Measurements from ENCODE around the gene WDR91. TPM values are rescaled to one million over a fixed set of nuclear protein-coding genes. Genes with fewer than 3 reads are reported as not detected.
"Not testable (repeated sequence)": the region's sequence is repeated elsewhere in the genome, so short reads cannot be mapped to it uniquely, and the experiment has no call there.

WDR91 gene
- total and polyA plus RNA-seq, 2 donors (not counting 1 experiment from before 2014, with no cell fraction given), result 6.0 to 27.4 TPM

DNA sequence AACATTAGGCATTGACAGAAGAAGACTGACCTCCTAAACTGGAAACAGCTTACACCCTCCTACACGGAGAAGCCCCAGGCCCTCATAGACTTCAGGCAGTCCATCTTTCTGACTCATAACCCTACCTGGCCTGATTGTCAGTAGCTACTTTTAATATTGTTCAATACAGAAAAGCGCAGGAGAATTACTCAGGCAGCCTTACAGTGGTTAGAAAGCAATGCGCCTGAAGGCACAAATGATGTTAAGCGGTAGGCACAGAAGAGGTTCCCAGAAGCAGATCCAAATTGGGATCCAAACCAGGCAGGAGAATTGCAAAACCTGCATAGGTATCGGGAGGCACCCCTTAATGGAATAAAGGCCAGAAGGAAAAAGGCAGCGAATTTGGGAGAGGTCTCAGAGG is 35.4 kb downstream of the WDR91 start:
- Histone ChIP-seq H3K27ac (ENCODE audit: insufficient read depth, low read length) (no peak overlapping the region), H3K36me3 (ENCODE audit: control insufficient read depth, insufficient read depth, low read length) (no peaks in the 10 kb centered on the region), H2AFZ (ENCODE audit: low read length) (no peak overlapping the region), H3K27me3 (ENCODE audit: control insufficient read depth, insufficient read depth, low read length) (no peaks in the 10 kb centered on the region), H3K9me3 (ENCODE audit: control insufficient read depth, insufficient read depth, low read depth, low read length) (no peaks in the 10 kb centered on the region), H4K20me1 (ENCODE audit: control insufficient read depth, extremely low read depth, insufficient read depth, low read length) (no peaks in the 10 kb centered on the region), H3K4me1 (ENCODE audit: control insufficient read depth, extremely low read depth, insufficient read depth, low read length) (peaks cover 2% of the 10 kb centered on the region), H3K4me2 (ENCODE audit: extremely low read depth, insufficient read depth, low read length) (no peak overlapping the region), H3K4me3 (replicated peaks in 1 of 4; ENCODE audit: control extremely low read depth in 1 of 4, insufficient read depth in 1 of 4, low read depth in 3 of 4, low read length in 4 of 4) (no peak overlapping the region), H3K9ac (ENCODE audit: insufficient read depth, low read length) (no peak overlapping the region), H3K79me2 (ENCODE audit: control insufficient read depth, insufficient read depth, low read length) (no peaks in the 10 kb centered on the region)
- DNase-seq (ENCODE audit: low read depth in 2 of 2), result no peak
- no peak for TF ChIP-seq EZH2 (IDR thresholded peaks at IDR 0.05; ENCODE audit: low read length, missing control alignments)
- TF ChIP-seq, protein P1, sequence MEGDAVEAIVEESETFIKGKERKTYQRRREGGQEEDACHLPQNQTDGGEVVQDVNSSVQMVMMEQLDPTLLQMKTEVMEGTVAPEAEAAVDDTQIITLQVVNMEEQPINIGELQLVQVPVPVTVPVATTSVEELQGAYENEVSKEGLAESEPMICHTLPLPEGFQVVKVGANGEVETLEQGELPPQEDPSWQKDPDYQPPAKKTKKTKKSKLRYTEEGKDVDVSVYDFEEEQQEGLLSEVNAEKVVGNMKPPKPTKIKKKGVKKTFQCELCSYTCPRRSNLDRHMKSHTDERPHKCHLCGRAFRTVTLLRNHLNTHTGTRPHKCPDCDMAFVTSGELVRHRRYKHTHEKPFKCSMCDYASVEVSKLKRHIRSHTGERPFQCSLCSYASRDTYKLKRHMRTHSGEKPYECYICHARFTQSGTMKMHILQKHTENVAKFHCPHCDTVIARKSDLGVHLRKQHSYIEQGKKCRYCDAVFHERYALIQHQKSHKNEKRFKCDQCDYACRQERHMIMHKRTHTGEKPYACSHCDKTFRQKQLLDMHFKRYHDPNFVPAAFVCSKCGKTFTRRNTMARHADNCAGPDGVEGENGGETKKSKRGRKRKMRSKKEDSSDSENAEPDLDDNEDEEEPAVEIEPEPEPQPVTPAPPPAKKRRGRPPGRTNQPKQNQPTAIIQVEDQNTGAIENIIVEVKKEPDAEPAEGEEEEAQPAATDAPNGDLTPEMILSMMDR (conservative IDR thresholded peaks at IDR 0.05 in 1 of 2, IDR thresholded peaks at IDR 0.05 in 1 of 2; ENCODE audit: low read depth in 1 of 2, low read length in 2 of 2), result no peak

DNA sequence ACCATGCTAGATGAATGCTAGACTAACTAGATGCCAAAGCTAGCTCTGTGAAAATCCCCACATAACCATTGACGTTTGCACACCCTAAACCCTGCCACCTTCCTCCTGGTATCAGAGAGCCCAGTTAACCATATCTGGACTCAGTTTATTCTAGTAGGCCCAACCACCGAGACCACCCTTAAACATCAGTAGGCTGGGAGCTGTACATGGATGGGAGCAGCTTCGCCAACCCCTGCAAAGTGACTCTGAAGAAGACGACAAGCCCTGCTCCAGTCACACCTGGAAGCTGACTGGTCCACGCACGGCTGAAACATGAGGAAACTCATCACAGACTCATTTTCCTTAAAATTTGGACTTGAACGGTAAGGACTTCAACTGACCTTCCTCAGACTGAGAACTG is 36.4 kb downstream of the WDR91 start:
- Histone ChIP-seq H3K4me3 (replicated peaks in 1 of 4; ENCODE audit: control extremely low read depth in 1 of 4, insufficient read depth in 1 of 4, low read depth in 3 of 4, low read length in 4 of 4) (no peak overlapping the region), H3K79me2 (ENCODE audit: control insufficient read depth, insufficient read depth, low read length) (peaks cover under 1% of the 10 kb centered on the region), H4K20me1 (ENCODE audit: control insufficient read depth, extremely low read depth, insufficient read depth, low read length) (no peaks in the 10 kb centered on the region), H3K4me1 (ENCODE audit: control insufficient read depth, extremely low read depth, insufficient read depth, low read length) (peaks cover 3% of the 10 kb centered on the region), H3K4me2 (ENCODE audit: extremely low read depth, insufficient read depth, low read length) (no peak overlapping the region), H3K36me3 (ENCODE audit: control insufficient read depth, insufficient read depth, low read length) (no peaks in the 10 kb centered on the region), H2AFZ (ENCODE audit: low read length) (no peak overlapping the region), H3K9me3 (ENCODE audit: control insufficient read depth, insufficient read depth, low read depth, low read length) (no peaks in the 10 kb centered on the region), H3K27ac (ENCODE audit: insufficient read depth, low read length) (no peak overlapping the region), H3K27me3 (ENCODE audit: control insufficient read depth, insufficient read depth, low read length) (no peaks in the 10 kb centered on the region), H3K9ac (ENCODE audit: insufficient read depth, low read length) (no peak overlapping the region)
- DNase-seq (ENCODE audit: low read depth in 2 of 2), result no peak
- TF ChIP-seq, protein P1 (conservative IDR thresholded peaks at IDR 0.05 in 1 of 2, IDR thresholded peaks at IDR 0.05 in 1 of 2; ENCODE audit: low read depth in 1 of 2, low read length in 2 of 2), result no peak
- no peak for TF ChIP-seq EZH2 (IDR thresholded peaks at IDR 0.05; ENCODE audit: low read length, missing control alignments)

DNA sequence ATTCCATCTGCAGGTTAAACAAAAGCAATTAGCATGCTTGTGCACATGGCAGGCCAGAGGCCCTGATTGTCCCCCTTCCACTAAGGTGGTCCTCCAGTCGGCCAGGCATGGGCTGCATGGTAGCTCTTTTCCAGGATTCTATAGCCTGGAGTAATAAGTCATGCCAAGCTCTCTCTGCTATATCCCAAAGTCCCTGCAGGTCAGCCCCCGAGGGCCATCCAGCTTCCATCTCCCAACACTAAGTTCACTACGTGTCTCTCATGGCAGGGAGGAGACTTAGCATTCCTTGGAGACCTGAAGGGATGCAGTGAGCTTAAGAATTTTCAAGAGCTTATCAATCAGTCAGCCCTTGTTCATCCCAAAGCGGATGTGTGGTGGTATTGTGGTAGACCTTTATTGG is 37.4 kb downstream of the WDR91 start:
- not testable (repeated sequence) for H3K4me2 ChIP-seq (ENCODE audit: extremely low read depth, insufficient read depth, low read length); H4K20me1 ChIP-seq (ENCODE audit: control insufficient read depth, extremely low read depth, insufficient read depth, low read length); H3K27me3 ChIP-seq (ENCODE audit: control insufficient read depth, insufficient read depth, low read length); H3K9ac ChIP-seq (ENCODE audit: insufficient read depth, low read length); H3K36me3 ChIP-seq (ENCODE audit: control insufficient read depth, insufficient read depth, low read length); H3K27ac ChIP-seq (ENCODE audit: insufficient read depth, low read length); DNase-seq (ENCODE audit: low read depth in 2 of 2); H2AFZ ChIP-seq (ENCODE audit: low read length); H3K9me3 ChIP-seq (ENCODE audit: control insufficient read depth, insufficient read depth, low read depth, low read length); H3K4me1 ChIP-seq (ENCODE audit: control insufficient read depth, extremely low read depth, insufficient read depth, low read length); H3K4me3 ChIP-seq (replicated peaks in 1 of 4; ENCODE audit: control extremely low read depth in 1 of 4, insufficient read depth in 1 of 4, low read depth in 3 of 4, low read length in 4 of 4)
- H3K79me2 ChIP-seq (ENCODE audit: control insufficient read depth, insufficient read depth, low read length), result peaks cover 10% of the 10 kb centered on the region

DNA sequence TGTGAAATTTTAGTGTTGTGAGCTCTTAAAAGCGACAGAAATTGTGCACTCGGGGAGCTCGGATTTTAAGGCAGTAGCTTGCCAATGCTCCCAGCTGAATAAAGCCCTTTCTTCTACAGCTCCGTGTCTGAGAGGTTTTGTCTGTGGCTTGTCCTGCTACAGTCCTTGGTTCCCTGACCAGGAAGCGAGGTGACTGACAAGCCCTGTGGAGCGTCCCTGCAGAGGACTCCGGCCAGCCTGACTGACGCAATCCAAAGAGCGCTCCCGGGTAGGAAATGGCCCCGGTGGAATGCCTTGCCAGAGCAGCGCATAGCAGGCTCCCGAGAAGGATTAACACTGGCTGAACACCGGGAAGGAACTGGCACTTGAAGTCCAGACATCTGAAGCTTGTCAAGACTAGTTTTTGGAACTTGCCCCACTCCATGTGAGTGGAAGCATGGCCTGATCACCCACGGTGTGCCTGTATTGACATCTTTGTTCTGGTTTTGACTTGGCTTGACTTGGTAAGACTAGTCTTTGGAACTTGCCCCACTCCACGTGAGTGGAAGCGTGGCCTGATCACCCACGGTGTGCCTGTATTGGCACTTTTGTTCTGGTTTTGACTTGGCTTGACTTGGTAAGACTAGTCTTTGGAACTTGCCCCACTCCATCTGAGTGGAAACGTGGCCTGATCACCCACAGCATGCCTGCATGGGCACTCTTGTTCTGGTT is 39.6 kb downstream of the WDR91 start:
- H3K9ac ChIP-seq (ENCODE audit: insufficient read depth, low read length), result not testable (repeated sequence)

DNA sequence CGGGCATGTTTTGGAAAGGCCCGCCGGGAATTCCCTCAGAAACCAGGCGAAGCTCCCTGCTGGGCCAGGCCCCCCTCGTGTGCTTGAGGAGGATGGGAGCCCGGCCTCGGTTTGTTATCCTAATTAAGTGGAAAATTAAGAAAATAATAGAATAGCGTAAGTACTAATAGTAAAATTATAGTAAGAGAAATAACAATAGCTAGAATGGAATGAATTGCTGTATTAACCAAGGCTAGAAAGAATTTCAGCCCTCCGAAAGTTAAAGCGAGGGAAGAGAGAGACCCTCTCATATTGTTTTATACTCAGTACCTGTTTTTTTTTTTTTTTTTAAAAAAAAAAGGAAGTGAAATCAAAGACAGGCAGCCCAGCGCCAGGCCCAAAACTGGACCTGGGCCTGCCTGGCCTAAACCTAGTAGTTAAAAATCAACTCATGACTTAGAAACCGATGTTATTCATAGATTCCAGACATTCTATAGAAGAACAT is 40.3 kb downstream of the WDR91 start:
- Histone ChIP-seq H3K4me1 (ENCODE audit: control insufficient read depth, extremely low read depth, insufficient read depth, low read length) (peaks cover 14% of the 10 kb centered on the region), H3K27ac (ENCODE audit: insufficient read depth, low read length) (peak overlapping the region; percentile 91), H3K9ac (ENCODE audit: insufficient read depth, low read length) (peak overlapping the region; percentile 92), H3K4me3 (replicated peaks in 1 of 4; ENCODE audit: control extremely low read depth in 1 of 4, insufficient read depth in 1 of 4, low read depth in 3 of 4, low read length in 4 of 4) (peak overlapping the region; percentile 37 to 93 (median 63)), H3K36me3 (ENCODE audit: control insufficient read depth, insufficient read depth, low read length) (peaks cover 22% of the 10 kb centered on the region), H2AFZ (ENCODE audit: low read length) (peak overlapping the region; percentile 39), H3K4me2 (ENCODE audit: extremely low read depth, insufficient read depth, low read length) (peak overlapping the region; percentile 68), H3K79me2 (ENCODE audit: control insufficient read depth, insufficient read depth, low read length) (peaks cover 27% of the 10 kb centered on the region)
- H3K27me3 ChIP-seq (ENCODE audit: control insufficient read depth, insufficient read depth, low read length); H3K9me3 ChIP-seq (ENCODE audit: control insufficient read depth, insufficient read depth, low read depth, low read length); H4K20me1 ChIP-seq (ENCODE audit: control insufficient read depth, extremely low read depth, insufficient read depth, low read length); DNase-seq (ENCODE audit: low read depth in 2 of 2): not testable (repeated sequence)

More for the DNA sequence above, 39.6 kb downstream of the WDR91 start:
- not testable (repeated sequence) for H3K4me3 ChIP-seq (replicated peaks in 1 of 4; ENCODE audit: control extremely low read depth in 1 of 4, insufficient read depth in 1 of 4, low read depth in 3 of 4, low read length in 4 of 4); H3K27me3 ChIP-seq (ENCODE audit: control insufficient read depth, insufficient read depth, low read length); DNase-seq (ENCODE audit: low read depth in 2 of 2); H4K20me1 ChIP-seq (ENCODE audit: control insufficient read depth, extremely low read depth, insufficient read depth, low read length); H3K9me3 ChIP-seq (ENCODE audit: control insufficient read depth, insufficient read depth, low read depth, low read length)
- H3K79me2 ChIP-seq (ENCODE audit: control insufficient read depth, insufficient read depth, low read length), result peaks cover 27% of the 10 kb centered on the region
- peak overlapping the region; percentile 43 for H3K27ac ChIP-seq (ENCODE audit: insufficient read depth, low read length)
- H3K4me2 ChIP-seq (ENCODE audit: extremely low read depth, insufficient read depth, low read length), result peak overlapping the region; percentile 25
- peaks cover 18% of the 10 kb centered on the region for H3K36me3 ChIP-seq (ENCODE audit: control insufficient read depth, insufficient read depth, low read length)
- peaks cover 14% of the 10 kb centered on the region for H3K4me1 ChIP-seq (ENCODE audit: control insufficient read depth, extremely low read depth, insufficient read depth, low read length)
- peak overlapping the region; percentile 41 for H2AFZ ChIP-seq (ENCODE audit: low read length)
